Brain microvascular endothelial cell (primary cell): Measurements from ENCODE around the gene GSE1.

ENCODE experiments used
- DNase-seq: peaks from one replicate; pipeline ENCODE4 v3.0.0-alpha.2; 2020
- H3K27ac ChIP-seq: fragments of 250-450 bp; sonication (Bioruptor Pico); 2 replicates; pipeline ENCODE4 v1.5.1; 2020; ENCODE audit warnings: mild to moderate bottlenecking, moderate library complexity
- H3K27me3 ChIP-seq: fragments of 250-450 bp; sonication (Bioruptor Pico); replicated peaks from 2 replicates; pipeline ENCODE4 v1.5.1; 2020; ENCODE audit warnings: mild to moderate bottlenecking
- H3K36me3 ChIP-seq: fragments of 250-450 bp; sonication (Bioruptor Pico); replicated peaks from 2 replicates; pipeline ENCODE4 v1.5.1; 2020; ENCODE audit warnings: mild to moderate bottlenecking
- H3K4me3 ChIP-seq: 2 replicates; pipeline ENCODE4 v1.5.1; 2011; ENCODE audit warnings: low read depth, mild to moderate bottlenecking, control low read depth, low read length, moderate library complexity
- CTCF ChIP-seq: IDR thresholded peaks from 2 replicates; pipeline ENCODE4 v1.5.1; 2011; ENCODE audit warnings: low read depth, mild to moderate bottlenecking, moderate library complexity, low read length, control low read depth, inconsistent platforms; ENCODE audit errors: missing control alignments
- in situ Hi-C: cut with HindIII; loops from 2 replicates; pipeline ENCODE4 v1.10.0; 2017; ENCODE audit warnings: low sequenced_read_pairs, low pct_ligation_motif_present

GSE1 gene

DNA sequence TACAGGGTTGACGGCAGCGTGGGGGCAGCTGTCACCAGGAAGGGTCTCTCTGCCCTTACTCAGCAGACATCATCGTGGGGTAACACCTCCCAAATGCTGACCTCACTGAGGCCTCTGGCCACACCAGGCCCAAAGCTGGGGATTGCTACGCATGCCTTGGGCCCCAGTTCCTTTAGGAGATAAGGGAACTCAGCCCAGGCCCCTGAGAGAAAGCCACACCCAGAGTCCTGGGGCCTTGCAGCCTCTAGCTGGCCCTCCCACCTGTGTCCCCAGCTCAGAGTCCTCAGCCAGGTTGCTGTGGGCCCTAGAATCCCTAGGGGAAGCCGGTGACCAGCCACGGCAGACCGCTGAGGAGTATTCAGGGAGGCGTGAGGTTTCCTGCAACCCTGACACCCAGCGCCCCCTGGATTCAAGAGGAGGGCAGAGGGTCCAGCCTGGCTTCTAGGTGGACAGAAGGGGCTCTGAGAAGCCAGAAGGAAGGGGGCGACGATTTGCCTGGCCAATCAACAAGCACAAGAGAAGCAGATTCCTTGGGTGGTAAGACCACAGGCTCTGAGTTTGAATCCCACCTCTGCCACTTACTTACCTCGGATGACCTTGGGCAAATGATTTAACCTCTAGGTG lies 85.9 kb downstream of the GSE1 start:
- no peaks in the 10 kb centered on the region for H3K36me3 ChIP-seq

GRCh38 chr16:85699628-85700027 lies 86.5 kb downstream of the GSE1 start:
- H3K36me3 ChIP-seq = no peaks in the 10 kb centered on the region
- no peak for TF ChIP-seq CTCF
- H3K27ac ChIP-seq = no peak overlapping the region
- DNase-seq = peak; percentile 69
- no peak overlapping the region for H3K4me3 ChIP-seq
- in situ Hi-C loops = no loop called here
- H3K27me3 ChIP-seq = no peaks in the 10 kb centered on the region

More for the DNA sequence above, 85.9 kb downstream of the GSE1 start:
- H3K27ac ChIP-seq = no peak overlapping the region
- peak; percentile 8 for TF ChIP-seq CTCF
- no peaks in the 10 kb centered on the region for H3K27me3 ChIP-seq
- H3K4me3 ChIP-seq = no peak overlapping the region
- DNase-seq = no peak
- in situ Hi-C loops = no loop called here

DNA sequence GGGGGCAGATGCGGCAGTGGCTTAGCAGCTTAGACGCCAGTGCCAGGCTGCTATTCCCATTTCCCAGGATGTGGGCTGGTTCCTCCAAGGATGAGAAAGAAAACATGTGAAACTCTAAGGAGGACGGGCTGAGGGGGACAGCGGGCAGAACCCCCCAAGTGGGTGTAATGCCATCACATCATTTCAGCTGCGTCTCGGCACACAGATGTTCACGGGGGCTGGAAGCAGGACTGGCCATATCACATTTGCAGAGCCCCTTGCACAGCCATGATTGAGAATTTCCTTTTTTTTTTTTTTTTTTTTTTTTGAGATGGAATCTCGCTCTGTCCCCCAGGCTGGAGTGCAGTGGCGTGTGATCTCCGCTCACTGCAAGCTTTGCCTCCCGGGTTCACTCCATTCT lies 90.9 kb downstream of the GSE1 start:
- Histone ChIP-seq H3K27me3 (no peaks in the 10 kb centered on the region), H3K27ac (no peak overlapping the region), H3K4me3 (no peak overlapping the region), H3K36me3 (no peaks in the 10 kb centered on the region)
- no peak for DNase-seq
- in situ Hi-C loops = no loop called here
- no peak for TF ChIP-seq CTCF

GRCh38 chr16:85704900-85705846 lies 92.1 kb downstream of the GSE1 start:
- no peaks in the 10 kb centered on the region for H3K27me3 ChIP-seq
- in situ Hi-C loops = no loop called here
- H3K4me3 ChIP-seq = no peak overlapping the region
- no peak for TF ChIP-seq CTCF
- no peak overlapping the region for H3K27ac ChIP-seq
- DNase-seq = no peak
- H3K36me3 ChIP-seq = no peaks in the 10 kb centered on the region

- in situ Hi-C loops = no loop called here
- H3K27me3 ChIP-seq = no peaks in the 10 kb centered on the region
- no peaks in the 10 kb centered on the region for H3K36me3 ChIP-seq
Observed at GRCh38 chr16:85706449-85707034, 93.4 kb downstream of the GSE1 start.

More at GRCh38 chr16:85706449-85707034, 93.4 kb downstream of the GSE1 start:
- DNase-seq = no peak
- no peak overlapping the region for H3K4me3 ChIP-seq
- no peak for TF ChIP-seq CTCF
- H3K27ac ChIP-seq = no peak overlapping the region
